AG04450 (cell line): Measurements from ENCODE around the gene MOB3A. TPM values are rescaled to one million over a fixed set of nuclear protein-coding genes. Genes with fewer than 3 reads are reported as not detected.

Experiments used
- CTCF ChIA-PET: fragments of 300-600, 350-600 bp; formaldehyde crosslinking; extraction: SDS; loops from one replicate; lab custom pipeline; 2022; ENCODE audit warnings: antibody characterized with exemption, inconsistent platforms; lab: Charles Lee
- POLR2A ChIA-PET: fragments of 350-600 bp; formaldehyde crosslinking; extraction: SDS; loops from one replicate; lab custom pipeline; 2021; ENCODE audit warnings: antibody characterized with exemption, inconsistent platforms; lab: Yijun Ruan, JAX
- DNase-seq: peaks from one replicate; pipeline ENCODE4 v3.0.0-alpha.2; 2011; ENCODE audit warnings: low read depth, low spot score
- H3K27ac ChIP-seq: one replicate; pipeline ENCODE4 v1.5.1; 2012; ENCODE audit warnings: low read depth, low read length, control low read depth
- H3K27me3 ChIP-seq: one replicate; pipeline ENCODE4 v1.6.0; 2012; ENCODE audit warnings: low read length; ENCODE audit not compliant: control insufficient read depth, insufficient read depth
- H3K4me3 ChIP-seq: 2 replicates; pipeline ENCODE4 v1.5.1; 2011; ENCODE audit warnings: mild to moderate bottlenecking, low read depth, low read length, control low read depth
- H3K9me3 ChIP-seq: 2 replicates; pipeline ENCODE4 v1.5.1; 2012; ENCODE audit warnings: low read length; ENCODE audit not compliant: control insufficient read depth, insufficient read depth
- polyA plus RNA-seq: library from polyadenylated mRNA; depleted of rRNA; stranded (reverse); fragments of >200 nt; gene quantifications from 2 replicates; pipeline ENCODE4 v1.2.3, GENCODE V29; 2011
- TF ChIP-seq, protein P1 (sequence below): IDR thresholded peaks from 2 replicates; pipeline ENCODE4 v1.5.1; 2011; ENCODE audit warnings: low read depth, low read length, control low read depth, inconsistent platforms

Gene MOB3A
- polyA plus RNA-seq, 1 experiment = 20.5 TPM

GRCh38 chr19:2084993-2085720 is 11.0 kb downstream of the MOB3A start:
- no peaks in the 10 kb centered on the region for H3K27me3 ChIP-seq
- ChIA-PET POLR2A (interaction anchor here (0.7 kb wide), 1 partner anchor 95 kb away, joined by 8 read pairs; no protein-coding TSS in a partner anchor), CTCF (interaction anchor here (0.6 to 0.7 kb wide), 2 partner anchors 190 to 307 kb away, joined by 4 to 6 read pairs; no protein-coding TSS in a partner anchor)
- DNase-seq = no peak
- no peaks in the 10 kb centered on the region; the same call in 1 of the 2 replicates for H3K9me3 ChIP-seq
- no peak overlapping the region for H3K4me3 ChIP-seq
- no peak overlapping the region for H3K27ac ChIP-seq
- TF ChIP-seq, protein P1, sequence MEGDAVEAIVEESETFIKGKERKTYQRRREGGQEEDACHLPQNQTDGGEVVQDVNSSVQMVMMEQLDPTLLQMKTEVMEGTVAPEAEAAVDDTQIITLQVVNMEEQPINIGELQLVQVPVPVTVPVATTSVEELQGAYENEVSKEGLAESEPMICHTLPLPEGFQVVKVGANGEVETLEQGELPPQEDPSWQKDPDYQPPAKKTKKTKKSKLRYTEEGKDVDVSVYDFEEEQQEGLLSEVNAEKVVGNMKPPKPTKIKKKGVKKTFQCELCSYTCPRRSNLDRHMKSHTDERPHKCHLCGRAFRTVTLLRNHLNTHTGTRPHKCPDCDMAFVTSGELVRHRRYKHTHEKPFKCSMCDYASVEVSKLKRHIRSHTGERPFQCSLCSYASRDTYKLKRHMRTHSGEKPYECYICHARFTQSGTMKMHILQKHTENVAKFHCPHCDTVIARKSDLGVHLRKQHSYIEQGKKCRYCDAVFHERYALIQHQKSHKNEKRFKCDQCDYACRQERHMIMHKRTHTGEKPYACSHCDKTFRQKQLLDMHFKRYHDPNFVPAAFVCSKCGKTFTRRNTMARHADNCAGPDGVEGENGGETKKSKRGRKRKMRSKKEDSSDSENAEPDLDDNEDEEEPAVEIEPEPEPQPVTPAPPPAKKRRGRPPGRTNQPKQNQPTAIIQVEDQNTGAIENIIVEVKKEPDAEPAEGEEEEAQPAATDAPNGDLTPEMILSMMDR = no peak

- ChIA-PET CTCF (interaction anchor here (1.7 kb wide), 1 partner anchor 13 kb away, joined by 5 read pairs; no protein-coding TSS in a partner anchor), POLR2A (no interaction called here)
- Histone ChIP-seq H3K4me3 (no peak overlapping the region), H3K27me3 (no peaks in the 10 kb centered on the region), H3K27ac (no peak overlapping the region), H3K9me3 (no peaks in the 10 kb centered on the region; the same call in 1 of the 2 replicates)
- TF ChIP-seq, protein P1 = no peak
- DNase-seq = no peak
Observed at GRCh38 chr19:2083174-2083854, 12.8 kb downstream of the MOB3A start.

DNA sequence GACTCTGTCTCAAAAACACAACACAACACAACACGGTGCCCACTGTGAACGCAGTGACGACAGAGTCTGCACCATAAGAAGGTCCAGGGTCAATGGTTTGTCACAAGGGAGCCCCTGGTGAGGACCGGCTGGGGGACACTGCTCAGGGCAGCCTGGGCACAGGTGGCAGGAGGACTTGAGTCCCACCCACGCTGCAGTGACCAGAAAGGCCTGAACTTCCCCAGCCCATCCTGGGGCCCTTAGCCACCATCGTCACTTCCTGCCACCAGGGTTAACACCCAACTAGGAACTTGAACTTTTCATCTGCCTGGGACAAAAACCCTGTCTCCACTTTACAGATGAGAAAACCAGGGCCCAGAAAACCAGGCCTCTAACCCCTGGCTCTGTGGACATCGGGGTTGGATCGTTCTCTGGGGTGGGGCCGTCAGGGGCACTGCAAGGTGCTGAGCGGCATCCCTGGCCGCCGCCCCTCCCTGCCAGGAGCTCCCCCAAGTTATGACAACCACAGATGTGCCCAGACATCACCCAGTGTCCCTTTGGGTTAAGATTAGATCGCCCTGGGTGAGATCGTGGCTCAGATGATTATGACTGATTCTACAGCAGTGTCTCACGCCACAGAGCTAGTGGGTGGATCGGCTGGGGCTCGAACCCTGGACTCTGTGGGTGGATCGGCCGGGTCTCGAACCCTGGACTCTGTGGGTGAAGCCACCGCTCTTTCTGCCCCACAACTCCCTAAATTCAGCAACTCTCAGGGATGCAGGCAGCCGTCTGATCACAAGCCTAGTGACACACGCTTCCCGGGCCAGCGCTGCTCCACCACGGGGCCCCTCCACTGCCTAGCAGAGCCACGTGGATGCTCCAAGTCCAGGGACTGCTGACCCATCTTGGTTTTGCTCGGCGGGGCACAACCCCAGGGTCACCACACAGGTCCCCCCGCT is 14.0 kb downstream of the MOB3A start:
- no peaks in the 10 kb centered on the region for H3K27me3 ChIP-seq
- no peak overlapping the region for H3K27ac ChIP-seq
- no peaks in the 10 kb centered on the region; the same call in 1 of the 2 replicates for H3K9me3 ChIP-seq
- no peak for DNase-seq
- ChIA-PET CTCF (interaction anchor here (0.8 to 1.7 kb wide), 2 partner anchors 12 to 63 kb away, joined by 4 to 5 read pairs; no protein-coding TSS in a partner anchor), POLR2A (no interaction called here)
- H3K4me3 ChIP-seq = no peak overlapping the region
- TF ChIP-seq, protein P1 = no peak

GRCh38 chr19:2080336-2080988 is 15.7 kb downstream of the MOB3A start:
- TF ChIP-seq, protein P1 = no peak
- H3K9me3 ChIP-seq = peaks cover 3% of the 10 kb centered on the region; the same call in 1 of the 2 replicates
- H3K27ac ChIP-seq = no peak overlapping the region
- POLR2A ChIA-PET = no interaction called here
- CTCF ChIA-PET = no interaction called here
- no peak for DNase-seq
- H3K27me3 ChIP-seq = no peaks in the 10 kb centered on the region
- no peak overlapping the region for H3K4me3 ChIP-seq
